ENCODE measurements around the gene GPR137. TPM values are rescaled to one million over a fixed set of nuclear protein-coding genes. Genes with fewer than 3 reads are reported as not detected.
A peak's percentile ranks its signal among the peaks of the same experiment; 100 is the strongest.

Gene GPR137
- total and polyA plus RNA-seq, 9 of the 15 experiments (the other 6 are each of a cell fraction or from before 2014, with no cell fraction given): 0.32 to 26.7 (median 10.7) TPM

- TF ChIP-seq C11orf30 (IDR thresholded peaks at IDR 0.05; ENCODE audit: low read depth) (peak; percentile 97), SIN3B (IDR thresholded peaks at IDR 0.05; ENCODE audit: low read depth) (peak; percentile 82; the same call in 1 of the 2 replicates), TAF1 (IDR thresholded peaks at IDR 0.05; ENCODE audit: control insufficient read depth, extremely low read depth, insufficient read depth, low read length, severe bottlenecking) (peak; percentile 76), SAP30 (IDR thresholded peaks at IDR 0.05; ENCODE audit: borderline replicate concordance, insufficient read depth, low read depth, low read length, poor library complexity, severe bottlenecking) (peak; percentile 74), SNIP1 (IDR thresholded peaks at IDR 0.05; ENCODE audit: low read depth) (no peak), NFIC (IDR thresholded peaks at IDR 0.05) (peak; percentile 71; the same call in 1 of the 2 replicates), ZNF444 (CRISPR knock-in tag; IDR thresholded peaks at IDR 0.05) (0 out of 2 replicates have a peak, but pooled peaks have one; percentile 27), TBL1XR1 (IDR thresholded peaks at IDR 0.05; ENCODE audit: low read length in 2 of 2) (no peak), ZBED1 (IDR thresholded peaks at IDR 0.05) (peak; percentile 50; the same call in 1 of the 2 replicates), MAX (CRISPR knock-in tag; IDR thresholded peaks at IDR 0.05) (peak; percentile 78), CGGBP1 (CRISPR knock-in tag; IDR thresholded peaks at IDR 0.05) (no peak), RBM14 (IDR thresholded peaks at IDR 0.05; ENCODE audit: borderline replicate concordance, insufficient read depth, low read depth, low read length) (0 out of 2 replicates have a peak, but pooled peaks have one; percentile 67), SMAD4 (CRISPR knock-in tag; conservative IDR thresholded peaks at IDR 0.05) (0 out of 2 replicates have a peak, but pooled peaks have one; percentile 10), DLX4 (CRISPR knock-in tag; IDR thresholded peaks at IDR 0.05) (no peak), ZNF263 (CRISPR knock-in tag; IDR thresholded peaks at IDR 0.05; ENCODE audit: borderline replicate concordance) (no peak), KDM5B (IDR thresholded peaks at IDR 0.05; ENCODE audit: insufficient replicate concordance, low read depth, low read length) (peak; percentile 56), ZBTB11 (CRISPR knock-in tag; IDR thresholded peaks at IDR 0.05) (peak in 2 of 3 experiments; percentile 59 to 92; a peak in 3 of 6 replicates), ZNF395 (CRISPR knock-in tag; IDR thresholded peaks at IDR 0.05) (no peak), RBFOX2 (IDR thresholded peaks at IDR 0.05; ENCODE audit: low read depth, low read length) (peak; percentile 90), ELF2 (CRISPR knock-in tag; IDR thresholded peaks at IDR 0.05) (peak; percentile 8), BRD4 (IDR thresholded peaks at IDR 0.05) (peak; percentile 16)
Observed at GRCh38 chr11:64317325-64317960, 31.8 kb downstream of the GPR137 start, which contains the start of gene TRMT112 (continued).
